HL-60/S4 (cell line): ENCODE measurements around the gene SLC22A5.

Source experiments
- in situ Hi-C: fragments of 300-500 bp; cut with MboI; formaldehyde crosslinking; loops from 2 replicates; pipeline ENCODE4 v1.14.3; 2022; ENCODE audit warnings: low sequenced_read_pairs

The SLC22A5 gene

DNA sequence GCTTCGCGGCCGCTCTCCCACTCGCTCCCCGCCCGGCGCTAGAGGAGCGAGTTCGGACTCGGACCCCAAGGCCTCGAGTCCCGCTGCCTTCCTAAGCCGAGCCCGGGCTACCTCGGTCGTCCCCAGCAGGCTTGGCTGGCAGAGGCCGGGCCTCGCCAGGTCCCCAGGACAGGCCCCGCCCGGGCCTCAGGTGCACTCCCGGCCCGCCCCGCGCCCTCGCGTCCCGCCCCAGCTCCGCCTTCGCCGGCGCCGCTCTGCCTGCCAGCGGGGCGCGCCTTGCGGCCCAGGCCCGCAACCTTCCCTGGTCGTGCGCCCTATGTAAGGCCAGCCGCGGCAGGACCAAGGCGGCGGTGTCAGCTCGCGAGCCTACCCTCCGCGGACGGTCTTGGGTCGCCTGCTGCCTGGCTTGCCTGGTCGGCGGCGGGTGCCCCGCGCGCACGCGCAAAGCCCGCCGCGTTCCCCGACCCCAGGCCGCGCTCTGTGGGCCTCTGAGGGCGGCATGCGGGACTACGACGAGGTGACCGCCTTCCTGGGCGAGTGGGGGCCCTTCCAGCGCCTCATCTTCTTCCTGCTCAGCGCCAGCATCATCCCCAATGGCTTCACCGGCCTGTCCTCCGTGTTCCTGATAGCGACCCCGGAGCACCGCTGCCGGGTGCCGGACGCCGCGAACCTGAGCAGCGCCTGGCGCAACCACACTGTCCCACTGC, at the start of gene SLC22A5:
Gene SLC22A5 (plus strand): TSS at position 237 of the 707 bp plus-strand sequence. CDS start 263 bp downstream, at position 500.
- in situ Hi-C loops = loop anchor here (25.0 kb wide), 1 partner anchor 443 kb away; the partner anchor contains the start of gene SOWAHA

- in situ Hi-C loops = no loop called here
Measured at GRCh38 chr5:132319975-132320374, 49.5 kb upstream of the SLC22A5 start.

DNA sequence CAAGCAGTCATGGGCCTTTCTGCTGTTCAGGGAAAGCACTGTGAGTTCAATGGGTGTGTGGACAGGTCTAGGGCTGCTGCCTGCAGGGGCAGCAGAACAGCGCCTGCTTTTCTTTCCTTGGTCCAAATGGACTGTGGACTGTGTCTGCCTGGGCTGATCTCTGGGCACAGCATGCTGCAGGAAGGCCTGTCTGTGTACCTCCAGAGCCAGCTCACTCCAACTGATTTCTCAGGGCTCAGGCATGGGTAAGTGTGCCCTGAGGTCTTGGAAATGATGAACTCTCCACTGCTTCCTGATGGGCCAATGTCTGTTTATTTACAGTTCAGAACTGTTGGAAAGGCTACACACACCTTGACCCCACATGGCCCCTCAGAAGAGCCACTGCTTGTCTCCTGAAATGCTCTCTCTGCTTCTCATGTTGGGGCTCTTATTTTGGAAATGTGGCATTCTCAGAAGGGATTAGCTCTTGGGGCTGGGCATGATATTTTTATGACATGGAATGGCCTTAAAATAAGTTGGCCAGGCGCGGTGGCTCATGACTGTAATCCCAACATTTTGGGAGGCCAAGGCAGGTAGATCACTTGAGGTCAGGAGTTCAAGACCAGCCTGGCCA, 48.3 kb upstream of the SLC22A5 start:
- in situ Hi-C loops = no loop called here

- in situ Hi-C loops = no loop called here
Measured at GRCh38 chr5:132322266-132322665, 47.2 kb upstream of the SLC22A5 start.

GRCh38 chr5:132323202-132323601, 46.3 kb upstream of the SLC22A5 start:
- in situ Hi-C loops = no loop called here

GRCh38 chr5:132325691-132326090, 43.8 kb upstream of the SLC22A5 start:
- in situ Hi-C loops = no loop called here

DNA sequence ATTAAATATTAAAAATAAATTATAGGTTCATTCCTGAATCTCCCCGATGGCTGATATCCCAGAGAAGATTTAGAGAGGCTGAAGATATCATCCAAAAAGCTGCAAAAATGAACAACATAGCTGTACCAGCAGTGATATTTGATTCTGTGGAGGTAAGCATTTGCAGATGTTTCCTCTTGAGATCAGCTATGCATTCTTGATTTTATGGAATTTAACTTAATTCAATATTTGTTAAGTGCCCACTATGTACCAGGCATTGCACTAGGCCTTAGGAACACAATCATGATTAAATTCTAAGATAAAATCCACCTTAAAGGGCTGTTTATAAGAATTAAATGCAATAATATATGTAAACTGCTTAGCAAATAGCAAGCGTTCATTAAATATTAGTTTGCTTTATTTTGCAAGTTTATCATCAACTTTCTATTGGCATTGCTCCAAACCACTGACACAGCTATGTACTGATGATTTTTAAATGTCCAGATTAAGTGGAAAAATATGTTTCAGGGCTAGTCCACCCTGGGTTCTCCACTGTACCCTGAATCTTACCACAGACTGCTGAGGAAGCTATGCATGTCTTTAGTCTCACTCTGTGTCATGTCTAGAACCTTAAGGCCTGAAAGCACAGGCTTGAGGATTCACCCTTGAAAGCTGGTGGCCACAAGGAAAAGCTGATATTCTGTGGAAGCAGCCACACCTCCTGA, 42.1 kb upstream of the SLC22A5 start:
- in situ Hi-C loops = no loop called here

- in situ Hi-C loops = no loop called here
Measured at GRCh38 chr5:132334812-132335211, 34.7 kb upstream of the SLC22A5 start.

- in situ Hi-C loops = no loop called here
Measured at GRCh38 chr5:132335402-132335801, 34.1 kb upstream of the SLC22A5 start.

DNA sequence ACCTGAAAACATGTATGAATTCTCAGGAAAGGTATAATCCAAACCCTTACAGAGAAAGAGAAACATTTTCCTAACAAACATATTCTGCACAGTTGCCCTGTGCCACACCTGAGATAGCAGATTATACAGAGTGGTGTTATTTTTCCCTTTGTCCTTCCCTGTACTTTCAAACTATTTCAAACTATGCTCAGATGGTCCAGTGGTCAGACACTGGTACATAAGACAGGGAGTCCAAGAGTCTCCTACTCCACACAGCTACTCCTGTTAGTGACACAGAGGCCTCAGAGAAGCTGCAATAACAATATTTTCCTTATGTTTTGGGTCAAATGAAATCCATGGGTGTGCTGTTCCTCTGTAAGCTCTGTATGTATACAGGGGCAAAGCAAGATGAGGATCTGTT, 30.0 kb upstream of the SLC22A5 start:
- in situ Hi-C loops = no loop called here

GRCh38 chr5:132342291-132343180, 27.0 kb upstream of the SLC22A5 start:
- in situ Hi-C loops = no loop called here

GRCh38 chr5:132344775-132345514, 24.6 kb upstream of the SLC22A5 start:
- in situ Hi-C loops = no loop called here

DNA sequence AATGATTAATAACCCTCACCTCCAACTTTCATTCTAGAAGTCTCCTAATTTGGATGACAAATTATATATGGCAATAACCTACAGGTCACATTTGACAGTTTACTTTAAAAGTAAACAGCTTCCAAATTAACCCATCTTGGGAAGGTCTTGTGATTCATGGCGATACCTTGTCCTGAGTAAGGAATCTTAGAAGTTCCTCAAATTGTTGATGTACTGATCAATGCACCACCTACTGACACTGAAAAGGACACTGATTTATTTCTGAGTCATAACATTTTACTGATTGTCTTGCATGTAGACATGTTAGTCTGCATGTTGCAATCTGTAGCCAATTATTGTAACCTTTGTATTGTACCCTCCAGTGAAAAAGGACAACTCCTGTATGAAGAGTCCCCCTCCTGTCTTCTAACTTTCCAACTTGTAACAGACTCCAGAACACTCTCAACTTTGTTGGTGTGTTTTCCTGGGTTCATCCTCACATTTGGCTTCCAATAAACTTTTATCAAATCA, 16.0 kb upstream of the SLC22A5 start:
- in situ Hi-C loops = loop anchor here (25.0 kb wide), 1 partner anchor 459 kb away; the partner anchor contains the start of gene SOWAHA

DNA sequence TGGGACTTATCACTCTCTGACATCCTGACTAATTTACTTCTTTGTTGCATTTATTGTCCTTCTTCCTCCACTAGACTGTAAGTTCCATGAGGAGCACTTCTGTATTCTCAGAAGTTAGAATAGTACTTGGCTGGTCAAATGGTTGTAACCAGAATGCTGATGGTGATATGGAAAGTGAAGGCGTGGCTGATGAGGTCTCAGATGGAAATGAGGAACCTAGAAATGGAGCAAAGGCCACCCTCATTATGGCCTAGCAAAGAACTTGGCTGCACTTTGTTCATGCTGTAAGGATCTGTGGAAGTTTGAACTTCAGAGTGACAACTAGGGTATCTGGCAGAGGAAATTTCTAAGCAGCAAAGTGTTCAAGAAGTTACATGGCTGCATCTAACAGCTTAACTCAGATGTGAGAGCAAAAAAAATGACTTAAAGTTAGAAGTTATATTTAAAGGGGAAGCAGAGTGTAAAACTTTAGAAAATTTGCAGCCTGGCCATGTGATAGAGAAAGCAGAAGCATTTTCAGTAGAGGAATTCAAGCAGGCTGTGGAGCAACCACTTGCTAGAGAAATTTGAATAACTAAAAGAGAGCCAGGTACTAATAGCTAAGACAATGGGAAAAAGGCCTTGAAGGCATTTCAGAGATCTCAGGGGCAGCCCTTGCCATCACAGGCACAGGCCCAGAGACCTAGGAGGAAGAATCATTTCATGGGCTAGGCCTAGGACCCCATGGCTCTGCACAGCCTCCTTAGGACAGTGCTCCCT, 14.9 kb upstream of the SLC22A5 start:
- in situ Hi-C loops = loop anchor here (25.0 kb wide), 1 partner anchor 458 kb away; the partner anchor contains the start of gene SOWAHA

- in situ Hi-C loops = loop anchor here (25.0 kb wide), 1 partner anchor 457 kb away; the partner anchor contains the start of gene SOWAHA
Measured at GRCh38 chr5:132355140-132355765, 14.3 kb upstream of the SLC22A5 start.

- in situ Hi-C loops = loop anchor here (25.0 kb wide), 1 partner anchor 454 kb away; the partner anchor contains the start of gene SOWAHA
Measured at GRCh38 chr5:132358775-132359174, 10.7 kb upstream of the SLC22A5 start.

DNA sequence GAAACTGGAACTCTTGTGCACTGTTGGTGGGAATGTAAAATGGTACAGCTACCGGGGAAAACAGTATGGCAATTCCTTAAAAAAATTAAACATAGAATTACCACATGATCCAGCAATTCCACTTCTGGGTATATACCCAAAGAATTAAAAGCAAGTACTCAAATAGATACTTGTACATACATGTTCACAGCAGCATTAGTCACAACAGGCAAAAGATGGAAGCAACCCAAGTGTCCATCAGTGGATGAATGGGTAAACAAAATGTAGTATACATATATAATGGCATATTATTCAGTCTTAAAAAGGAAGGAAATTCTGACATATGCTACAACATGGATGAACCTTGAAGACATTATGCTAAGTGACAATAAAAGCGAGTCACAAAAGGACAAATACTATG, 7.4 kb upstream of the SLC22A5 start:
- in situ Hi-C loops = loop anchor here (25.0 kb wide), 1 partner anchor 450 kb away; the partner anchor contains the start of gene SOWAHA

- in situ Hi-C loops = loop anchor here (25.0 kb wide), 1 partner anchor 449 kb away; the partner anchor contains the start of gene SOWAHA
Measured at GRCh38 chr5:132363431-132364112, 5.9 kb upstream of the SLC22A5 start.
